Bronchial epithelial cell (primary cell): ENCODE results near the gene CDC42SE1. TPM values are rescaled to one million over a fixed set of nuclear protein-coding genes. Genes with fewer than 3 reads are reported as not detected.

Experiments
- DNase-seq: peaks from one replicate; pipeline ENCODE4 v3.0.0-alpha.2; 2010; ENCODE audit warnings: low read depth
- FAIRE-seq: peaks from 2 replicates; lab custom pipeline; 2011; peaks lifted over from hg19 to GRCh38; lab: Jason Lieb, UNC
- H3K27me3 ChIP-seq: 2 replicates; pipeline ENCODE4 v1.5.1; 2011; ENCODE audit warnings: low read length; ENCODE audit not compliant: control insufficient read depth, insufficient read depth
- H3K36me3 ChIP-seq: 2 replicates; pipeline ENCODE4 v1.5.1; 2011; ENCODE audit warnings: low read length; ENCODE audit not compliant: control insufficient read depth, insufficient read depth
- H3K4me3 ChIP-seq: 2 replicates; pipeline ENCODE4 v1.5.1; 2011; ENCODE audit warnings: mild to moderate bottlenecking, low read depth, low read length, control low read depth
- total RNA-seq: library from RNA; depleted of rRNA; stranded (reverse); fragments of >200 nt; gene quantifications from 2 replicates; pipeline ENCODE4 v1.2.1, GENCODE V29; 2014
- TF ChIP-seq, protein P1 (sequence below): IDR thresholded peaks from 2 replicates; pipeline ENCODE4 v1.5.1; 2011; ENCODE audit warnings: mild to moderate bottlenecking, moderate library complexity, low read length, control low read depth, inconsistent platforms; ENCODE audit not compliant: insufficient read depth, severe bottlenecking

The CDC42SE1 gene
- total RNA-seq, 1 donor from 2014 or later: 81.6 TPM

DNA sequence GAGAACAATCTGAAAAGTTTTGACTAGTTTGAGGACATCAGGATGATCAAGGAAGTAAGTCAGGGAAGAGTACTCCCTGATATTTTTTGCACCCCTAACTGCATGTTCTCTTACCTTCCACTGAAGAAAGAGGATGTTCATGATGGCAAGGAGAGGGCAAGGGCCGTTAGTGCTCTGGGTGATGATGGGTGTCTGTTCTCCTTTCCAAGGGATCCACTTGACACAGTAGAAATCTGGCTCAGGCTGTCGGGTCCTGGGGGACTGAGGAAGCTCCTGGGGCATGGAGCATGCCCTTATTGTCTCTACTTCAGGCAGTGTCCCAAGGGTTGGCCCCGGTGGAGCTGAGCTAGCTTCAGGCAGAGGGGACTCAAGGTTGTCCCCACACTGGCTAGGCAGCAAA lies 57.4 kb downstream of the CDC42SE1 start:
- DNase-seq (no peak), FAIRE-seq (no peak)
- TF ChIP-seq, protein P1, sequence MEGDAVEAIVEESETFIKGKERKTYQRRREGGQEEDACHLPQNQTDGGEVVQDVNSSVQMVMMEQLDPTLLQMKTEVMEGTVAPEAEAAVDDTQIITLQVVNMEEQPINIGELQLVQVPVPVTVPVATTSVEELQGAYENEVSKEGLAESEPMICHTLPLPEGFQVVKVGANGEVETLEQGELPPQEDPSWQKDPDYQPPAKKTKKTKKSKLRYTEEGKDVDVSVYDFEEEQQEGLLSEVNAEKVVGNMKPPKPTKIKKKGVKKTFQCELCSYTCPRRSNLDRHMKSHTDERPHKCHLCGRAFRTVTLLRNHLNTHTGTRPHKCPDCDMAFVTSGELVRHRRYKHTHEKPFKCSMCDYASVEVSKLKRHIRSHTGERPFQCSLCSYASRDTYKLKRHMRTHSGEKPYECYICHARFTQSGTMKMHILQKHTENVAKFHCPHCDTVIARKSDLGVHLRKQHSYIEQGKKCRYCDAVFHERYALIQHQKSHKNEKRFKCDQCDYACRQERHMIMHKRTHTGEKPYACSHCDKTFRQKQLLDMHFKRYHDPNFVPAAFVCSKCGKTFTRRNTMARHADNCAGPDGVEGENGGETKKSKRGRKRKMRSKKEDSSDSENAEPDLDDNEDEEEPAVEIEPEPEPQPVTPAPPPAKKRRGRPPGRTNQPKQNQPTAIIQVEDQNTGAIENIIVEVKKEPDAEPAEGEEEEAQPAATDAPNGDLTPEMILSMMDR: no peak
- H3K4me3 ChIP-seq: no peak overlapping the region
- peaks cover 5% of the 10 kb centered on the region for H3K36me3 ChIP-seq
- H3K27me3 ChIP-seq: no peaks in the 10 kb centered on the region

DNA sequence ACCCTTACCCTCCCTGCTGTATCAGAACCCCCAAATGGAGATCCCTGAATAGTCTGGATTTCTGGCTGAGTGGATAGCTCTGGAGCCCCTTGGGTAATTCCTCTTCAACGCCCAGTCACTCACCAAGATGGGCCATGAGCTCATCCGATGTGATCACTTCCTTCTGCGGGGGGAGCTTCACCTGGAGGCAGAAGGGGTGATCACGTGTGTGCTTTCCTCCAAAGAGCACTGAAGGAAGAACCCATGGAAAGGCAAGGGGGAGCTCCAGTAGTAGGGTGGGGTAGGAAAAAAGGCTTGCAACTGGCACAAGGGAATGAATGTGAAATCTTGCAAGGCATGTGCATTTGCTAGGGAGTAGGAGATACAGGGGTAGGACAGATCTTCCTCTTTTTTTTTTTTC lies 57.8 kb downstream of the CDC42SE1 start:
- TF ChIP-seq, protein P1: no peak
- Histone ChIP-seq H3K27me3 (no peaks in the 10 kb centered on the region), H3K36me3 (peaks cover 5% of the 10 kb centered on the region), H3K4me3 (no peak overlapping the region)
- FAIRE-seq: no peak
- DNase-seq: no peak

Other genes with a start within 250 kb of the CDC42SE1 start
- gene ARNT, start 183.0 kb downstream of the CDC42SE1 start, total RNA-seq: 15.8 and 22.0 TPM in 2 replicates
- gene CTXND2, start 172.5 kb downstream of the CDC42SE1 start, total RNA-seq: not detected in 2 replicates
- gene SETDB1, start 133.3 kb downstream of the CDC42SE1 start, total RNA-seq: 24.0 and 24.7 TPM in 2 replicates
- gene CERS2, start 84.8 kb downstream of the CDC42SE1 start, total RNA-seq: 55.2 and 82.9 TPM in 2 replicates
- gene ANXA9, start 77.3 kb downstream of the CDC42SE1 start, total RNA-seq: 0.26 and 0.90 TPM in 2 replicates
- gene MINDY1, start 52.7 kb downstream of the CDC42SE1 start, total RNA-seq: 5.5 and 13.6 TPM in 2 replicates
- 6.6 and 6.9 TPM in 2 replicates for gene PRUNE1, start 51.2 kb downstream of the CDC42SE1 start, total RNA-seq
- 4.7 and 68.1 TPM in 2 replicates for gene BNIPL, start 23.0 kb downstream of the CDC42SE1 start, total RNA-seq
- 0.53 and 0.64 TPM in 2 replicates for gene C1orf56, start 11.9 kb downstream of the CDC42SE1 start, total RNA-seq
- gene MLLT11, start 775 bp upstream of the CDC42SE1 start, total RNA-seq: 0.79 and 4.4 TPM in 2 replicates
- gene GABPB2, start 11.1 kb upstream of the CDC42SE1 start, total RNA-seq: 10.8 and 19.3 TPM in 2 replicates
- gene SEMA6C, start 87.0 kb upstream of the CDC42SE1 start, total RNA-seq: 0.38 and 0.53 TPM in 2 replicates
- gene TNFAIP8L2, start 97.0 kb upstream of the CDC42SE1 start, total RNA-seq: not detected in 2 replicates
- 5.0 and 8.6 TPM in 2 replicates for gene LYSMD1, start 106.3 kb upstream of the CDC42SE1 start, total RNA-seq
- 19.7 and 34.9 TPM in 2 replicates for gene SCNM1, start 106.5 kb upstream of the CDC42SE1 start, total RNA-seq
- not detected in 2 replicates for gene TMOD4, start 116.4 kb upstream of the CDC42SE1 start, total RNA-seq
- 64.2 and 69.4 TPM in 2 replicates for gene VPS72, start 130.6 kb upstream of the CDC42SE1 start, total RNA-seq
- gene PIP5K1A, start 138.9 kb upstream of the CDC42SE1 start, total RNA-seq: 40.2 and 44.0 TPM in 2 replicates
- 259 and 280 TPM in 2 replicates for gene PSMD4, start 195.1 kb upstream of the CDC42SE1 start, total RNA-seq
- 9.0 and 12.8 TPM in 2 replicates for gene ZNF687, start 222.7 kb upstream of the CDC42SE1 start, total RNA-seq